ENCODE results near the gene MSANTD3.

MSANTD3 gene

DNA sequence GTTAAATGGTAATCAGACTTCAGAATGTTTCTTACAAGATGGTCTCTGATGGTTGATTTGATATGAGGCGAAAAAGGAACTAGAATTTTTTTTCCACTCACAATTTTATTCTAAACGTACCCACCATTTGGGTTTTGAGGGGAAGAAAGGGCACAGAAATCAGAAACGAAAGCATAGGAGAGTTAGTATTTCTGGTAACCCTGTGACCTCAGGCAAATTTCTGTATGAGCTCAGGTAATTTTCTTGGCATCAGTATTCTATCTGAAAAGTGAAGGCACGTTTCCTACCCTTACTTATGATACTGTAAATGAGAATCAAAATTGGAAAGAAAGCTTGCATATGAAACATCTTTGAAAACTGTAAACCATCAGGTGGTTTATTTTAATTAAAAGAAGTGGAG is 72.5 kb downstream of the MSANTD3 start:
- in situ Hi-C loops (cut with HindIII; ENCODE audit: low sequenced_read_pairs), result no loop called here

- in situ Hi-C loops (cut with HindIII; ENCODE audit: low sequenced_read_pairs), result no loop called here
Measured at GRCh38 chr9:100499866-100500265, 72.9 kb downstream of the MSANTD3 start.
